K562 (cell line): ENCODE measurements around the gene PPP1R37. TPM values are rescaled to one million over a fixed set of nuclear protein-coding genes. Genes with fewer than 3 reads are reported as not detected.

Source experiments
- ARHGAP35 ChIP-seq: fragments of 450-650 bp; IDR thresholded peaks from 2 replicates; pipeline ENCODE4 v1.6.1; 2018; ENCODE audit not compliant: partially characterized antibody
- C11orf30 ChIP-seq: fragments of 450-650 bp; IDR thresholded peaks from 2 replicates; pipeline ENCODE4 v1.6.1; 2016; ENCODE audit warnings: low read depth, mild to moderate bottlenecking
- E2F8 ChIP-seq: fragments of 450-650 bp; IDR thresholded peaks from 2 replicates; pipeline ENCODE4 v1.7.1; 2018; ENCODE audit warnings: mild to moderate bottlenecking, low read depth; ENCODE audit not compliant: partially characterized antibody
- FOSL1 ChIP-seq: fragments of 200-800 bp; sonication (Bioruptor generic); conservative IDR thresholded peaks from 2 replicates; pipeline ENCODE4 v1.6.1; 2016; ENCODE audit warnings: missing genetic modification characterization, missing compliant biosample characterization
- GMEB1 ChIP-seq: fragments of 250-450 bp; sonication (Bioruptor Pico); IDR thresholded peaks from 2 replicates; pipeline ENCODE4 v1.4.0; 2020; ENCODE audit warnings: mild to moderate bottlenecking
- KAT7 ChIP-seq: sonication (generic); formaldehyde crosslinking; IDR thresholded peaks from 2 replicates; pipeline ENCODE4 v1.8.0; 2022; ENCODE audit warnings: missing genetic modification reagents, mild to moderate bottlenecking, borderline replicate concordance
- KDM2B ChIP-seq: fragments of 250-450 bp; sonication (Bioruptor Pico); IDR thresholded peaks from 2 replicates; pipeline ENCODE4 v1.8.0; 2021; ENCODE audit warnings: mild to moderate bottlenecking, moderate library complexity
- MAZ ChIP-seq, 2 experiments: fragments of 450-650 bp in 1 of 2; sonication (generic) in 1 of 2; formaldehyde crosslinking; IDR thresholded peaks in 1 of 2; conservative IDR thresholded peaks in 1 of 2; 2 replicates each; pipeline versions ENCODE4 v1.4.0 to v1.5.0; 2020; ENCODE audit warnings: mild to moderate bottlenecking in 1 of 2, missing genetic modification reagents in 1 of 2
- NEUROD1 ChIP-seq: fragments of 150-350 bp; IDR thresholded peaks from 2 replicates; pipeline ENCODE4 v1.6.1; 2014; ENCODE audit warnings: borderline replicate concordance, low read length, low read depth; ENCODE audit not compliant: partially characterized antibody
- NFATC3 ChIP-seq: fragments of 450-650 bp; IDR thresholded peaks from 2 replicates; pipeline ENCODE4 v1.6.1; 2017; ENCODE audit warnings: mild to moderate bottlenecking
- RB1 ChIP-seq: fragments of 450-650 bp; IDR thresholded peaks from 2 replicates; pipeline ENCODE4 v1.6.1; 2017; ENCODE audit warnings: low read depth, mild to moderate bottlenecking
- SAP30 ChIP-seq: fragments of 200-600 bp; sonication (generic); IDR thresholded peaks from 2 replicates; pipeline ENCODE4 v1.6.1; 2012; ENCODE audit warnings: borderline replicate concordance, low read depth, mild to moderate bottlenecking, moderate library complexity, low read length, control low read depth, inconsistent platforms; ENCODE audit not compliant: insufficient read depth, poor library complexity, severe bottlenecking
- SMAD2 ChIP-seq: fragments of 150-350 bp; IDR thresholded peaks from 2 replicates; pipeline ENCODE4 v1.6.1; 2014; ENCODE audit warnings: low read depth, mild to moderate bottlenecking, low read length
- TARDBP ChIP-seq: fragments of 450-650 bp; IDR thresholded peaks from 2 replicates; pipeline ENCODE4 v1.6.1; 2016
- TEAD4 ChIP-seq, 2 experiments: sonication (generic) in 1 of 2; formaldehyde crosslinking in 1 of 2; IDR thresholded peaks; 2 replicates each; pipeline versions ENCODE4 v1.6.1 to v1.8.0; 2012 to 2022; ENCODE audit warnings: borderline replicate concordance in 1 of 2, inconsistent platforms in 1 of 2, low read length in 1 of 2, mild to moderate bottlenecking in 1 of 2, missing genetic modification reagents in 1 of 2
- TRIM25 ChIP-seq: fragments of 450-650 bp; IDR thresholded peaks from 2 replicates; pipeline ENCODE4 v1.7.0; 2016; ENCODE audit warnings: borderline replicate concordance
- ZBTB12 ChIP-seq: fragments of 250-450 bp; sonication (Bioruptor Pico); IDR thresholded peaks from 2 replicates; pipeline ENCODE4 v1.4.0; 2020
- ZBTB8A ChIP-seq: fragments of 450-650 bp; IDR thresholded peaks from 2 replicates; pipeline ENCODE4 v1.6.1; 2018; ENCODE audit warnings: mild to moderate bottlenecking, moderate library complexity; ENCODE audit not compliant: partially characterized antibody
- ZNF3 ChIP-seq: fragments of 250-450 bp; sonication (Bioruptor Pico); IDR thresholded peaks from 2 replicates; pipeline ENCODE4 v1.5.0; 2021; ENCODE audit warnings: mild to moderate bottlenecking, moderate library complexity
- polyA plus RNA-seq, 8 experiments: library from polyadenylated mRNA; depleted of rRNA in 4 of 8; stranded (reverse) in 5 of 8; unstranded in 3 of 8; fragments of >200 nt; fragmentation: Nextera tagmentation in 2 of 8; fragmentation: Illumina TruSeq in 1 of 8; extraction: Ambion mirVana in 2 of 8; extraction: Trizol in 1 of 8; gene quantifications; 2 replicates each; pipeline versions ENCODE4 v1.2.1 to v1.2.3, GENCODE V29; 2011 to 2014; ENCODE audit warnings: inconsistent platforms in 1 of 8, missing spikeins in 1 of 8
- total RNA-seq, 7 experiments: library from RNA; depleted of rRNA in 6 of 7; stranded (reverse); fragments of >200 nt in 6 of 7; fragmentation: Illumina TruSeq in 2 of 7; extraction: Trizol in 2 of 7; gene quantifications; 2 replicates each; pipeline versions ENCODE4 v1.2.1 to v1.2.3, GENCODE V29; 2011 to 2021; ENCODE audit warnings: low replicate concordance in 1 of 7

PPP1R37 gene
- total and polyA plus RNA-seq, 9 of the 15 experiments (the other 6 are each of a cell fraction or from before 2014, with no cell fraction given), result 0.04 to 20.3 (median 7.3) TPM

- TF ChIP-seq KAT7 (peak; percentile 98; the same call in 1 of the 2 replicates), TEAD4 (IDR thresholded peaks at IDR 0.05; ENCODE audit: low read length) (peak; percentile 42; the same call in 1 of the 2 replicates), TEAD4 (CRISPR knock-in tag; IDR thresholded peaks at IDR 0.05; ENCODE audit: borderline replicate concordance) (no peak), SMAD2 (no peak), NFATC3 (no peak), SAP30 (peak; percentile 36), FOSL1 (peak; percentile 38; the same call in 1 of the 2 replicates), NEUROD1 (peak; percentile 62), TARDBP (no peak), C11orf30 (peak; percentile 97), E2F8 (peak; percentile 93), ZBTB8A (no peak), RB1 (peak; percentile 99), KDM2B (CRISPR knock-in tag) (peak; percentile 84), MAZ (CRISPR knock-in tag; conservative IDR thresholded peaks at IDR 0.05 in 1 of 2, IDR thresholded peaks at IDR 0.05 in 1 of 2) (peak; percentile 94), TRIM25 (no peak), ARHGAP35 (no peak), ZBTB12 (CRISPR knock-in tag) (0 out of 2 replicates have a peak, but pooled peaks have one; percentile 52), GMEB1 (CRISPR knock-in tag) (peak; percentile 87), ZNF3 (CRISPR knock-in tag) (no peak)
These were observed at the start of gene PPP1R37 (continued) for GRCh38 chr19:45092747-45093678.
